Measurements from ENCODE around the gene IRS2.

The IRS2 gene

GRCh38 chr13:109720758-109721184 lies 65.6 kb downstream of the IRS2 start:
- TF ChIP-seq CTCF (IDR thresholded peaks at IDR 0.05; ENCODE audit: control insufficient read depth, extremely low read depth, insufficient read depth): no peak
- no peak for DNase-seq (ENCODE audit: low read depth)
- H3K4me3 ChIP-seq (ENCODE audit: low read depth, low read length): no peak overlapping the region

- no peak for DNase-seq (ENCODE audit: low read depth)
- no peak for TF ChIP-seq CTCF (IDR thresholded peaks at IDR 0.05; ENCODE audit: control insufficient read depth, extremely low read depth, insufficient read depth)
- H3K4me3 ChIP-seq (ENCODE audit: low read depth, low read length): no peak overlapping the region
These were observed 66.3 kb downstream of the IRS2 start for GRCh38 chr13:109719962-109720646.

GRCh38 chr13:109718726-109719125 lies 67.7 kb downstream of the IRS2 start:
- no peak overlapping the region for H3K4me3 ChIP-seq (ENCODE audit: low read depth, low read length)
- TF ChIP-seq CTCF (IDR thresholded peaks at IDR 0.05; ENCODE audit: control insufficient read depth, extremely low read depth, insufficient read depth): no peak
- no peak for DNase-seq (ENCODE audit: low read depth)

GRCh38 chr13:109717686-109718085 lies 68.7 kb downstream of the IRS2 start:
- DNase-seq (ENCODE audit: low read depth): no peak
- H3K4me3 ChIP-seq (ENCODE audit: low read depth, low read length): no peak overlapping the region
- no peak for TF ChIP-seq CTCF (IDR thresholded peaks at IDR 0.05; ENCODE audit: control insufficient read depth, extremely low read depth, insufficient read depth)

GRCh38 chr13:109715902-109716301 lies 70.5 kb downstream of the IRS2 start:
- no peak for TF ChIP-seq CTCF (IDR thresholded peaks at IDR 0.05; ENCODE audit: control insufficient read depth, extremely low read depth, insufficient read depth)
- DNase-seq (ENCODE audit: low read depth): no peak

GRCh38 chr13:109713681-109714080 lies 72.7 kb downstream of the IRS2 start:
- no peak for DNase-seq (ENCODE audit: low read depth)
- no peak overlapping the region for H3K4me3 ChIP-seq (ENCODE audit: low read depth, low read length)
- no peak for TF ChIP-seq CTCF (IDR thresholded peaks at IDR 0.05; ENCODE audit: control insufficient read depth, extremely low read depth, insufficient read depth)

More at GRCh38 chr13:109715902-109716301, 70.5 kb downstream of the IRS2 start:
- H3K4me3 ChIP-seq (ENCODE audit: low read depth, low read length): no peak overlapping the region
